HG03442 (cell line): ENCODE measurements around the gene NCOA3.

Experiments used
- ATAC-seq: cut with Tn5 transposase; IDR thresholded peaks from one replicate; pipeline ENCODE4 v1.9.1; 2021; ENCODE audit warnings: mild to moderate bottlenecking, moderate library complexity; ENCODE audit not compliant: unreplicated experiment

The NCOA3 gene

DNA sequence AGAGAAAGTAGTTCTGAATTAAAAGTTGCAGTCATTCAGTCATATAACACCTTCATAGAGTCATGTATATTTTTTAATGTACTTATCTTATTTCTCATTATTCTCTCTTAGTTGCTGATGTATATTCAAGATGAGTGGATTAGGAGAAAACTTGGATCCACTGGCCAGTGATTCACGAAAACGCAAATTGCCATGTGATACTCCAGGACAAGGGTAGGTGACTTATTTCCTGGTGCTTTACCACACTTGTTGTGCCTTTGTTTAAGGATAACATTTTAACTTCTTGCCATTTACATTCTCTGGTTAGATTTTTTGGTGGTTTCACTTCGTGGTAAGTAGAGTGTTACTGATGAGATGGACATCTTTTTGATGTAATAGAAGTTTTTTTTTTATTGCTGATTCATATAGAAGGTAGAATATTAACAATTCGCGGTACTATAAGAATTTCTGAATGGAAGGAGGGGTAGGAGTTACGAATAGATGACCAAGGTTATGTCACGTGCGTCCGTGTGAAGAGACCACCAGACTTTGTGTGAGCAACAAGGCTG lies 120.5 kb downstream of the NCOA3 start:
- ATAC-seq, result no peak

DNA sequence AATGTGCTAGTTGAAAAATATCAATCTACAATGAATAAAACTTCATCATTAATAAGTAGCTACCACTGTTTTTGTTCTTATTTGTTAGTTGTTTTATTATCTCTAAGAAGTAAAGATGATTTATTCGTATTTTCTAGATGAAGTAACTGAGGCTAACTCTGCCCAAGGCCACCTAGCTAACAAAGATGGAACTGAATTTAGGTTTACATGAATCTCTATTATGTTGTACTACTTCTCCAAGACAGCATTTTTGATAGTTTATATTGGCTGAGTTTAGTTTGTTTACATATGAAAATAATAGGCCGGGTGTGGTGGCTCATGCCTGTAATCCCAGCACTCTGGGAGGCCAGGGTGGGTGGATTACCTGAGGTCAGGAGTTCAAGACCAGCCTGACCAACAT lies 121.5 kb downstream of the NCOA3 start:
- no peak for ATAC-seq

DNA sequence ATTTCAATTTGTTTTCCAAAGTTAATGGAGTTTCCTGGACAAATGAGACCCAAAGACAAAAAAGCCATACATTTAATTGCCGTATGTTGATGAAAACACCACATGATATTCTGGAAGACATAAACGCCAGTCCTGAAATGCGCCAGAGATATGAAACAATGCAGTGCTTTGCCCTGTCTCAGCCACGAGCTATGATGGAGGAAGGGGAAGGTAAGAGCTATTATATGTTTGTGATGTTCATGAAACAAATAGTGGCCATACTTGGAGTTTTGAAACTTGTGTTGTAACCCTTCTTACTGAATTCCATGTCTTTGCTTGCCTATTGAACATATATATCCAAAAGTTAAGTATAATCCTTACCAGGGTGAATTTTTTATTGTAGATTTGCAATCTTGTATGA lies 125.9 kb downstream of the NCOA3 start:
- ATAC-seq, result no peak

DNA sequence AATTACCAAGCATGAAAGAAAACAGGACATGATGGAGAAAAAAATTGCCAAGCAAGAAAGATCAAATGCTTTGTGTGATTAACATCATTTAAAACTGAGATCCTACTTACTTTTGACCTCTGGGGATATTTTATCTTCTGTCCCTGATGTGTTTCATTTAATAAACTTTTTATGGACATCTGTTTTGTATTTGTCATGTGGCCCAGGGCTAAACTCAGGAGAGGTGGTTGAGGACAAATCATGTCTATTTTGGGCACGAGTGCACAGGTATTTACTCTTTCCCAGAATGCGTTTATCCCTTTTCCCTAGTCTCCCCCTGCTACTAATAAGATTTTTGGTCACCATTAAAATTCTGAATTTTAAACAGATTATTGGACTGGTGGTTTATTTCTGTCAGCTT lies 128.2 kb downstream of the NCOA3 start:
- ATAC-seq, result no peak

DNA sequence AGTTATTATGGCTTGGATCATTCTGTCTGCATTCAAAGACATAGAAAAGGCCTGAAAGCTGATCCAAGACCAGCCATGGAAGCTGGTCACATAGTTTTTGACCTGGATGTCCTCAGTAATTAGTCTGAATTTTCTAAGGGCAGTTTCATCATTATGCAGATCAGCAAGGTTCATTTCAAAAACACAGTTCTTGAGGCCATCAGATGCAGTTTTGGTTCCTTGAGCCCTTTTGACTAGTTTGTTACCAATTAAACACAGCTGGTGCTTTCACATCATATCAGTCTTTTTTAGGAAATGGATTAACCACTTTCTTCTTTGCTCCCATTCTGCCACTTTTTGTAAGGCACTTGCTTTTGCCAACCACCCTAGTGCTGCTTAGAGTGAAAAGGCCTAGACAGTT lies 129.4 kb downstream of the NCOA3 start:
- ATAC-seq, result no peak

DNA sequence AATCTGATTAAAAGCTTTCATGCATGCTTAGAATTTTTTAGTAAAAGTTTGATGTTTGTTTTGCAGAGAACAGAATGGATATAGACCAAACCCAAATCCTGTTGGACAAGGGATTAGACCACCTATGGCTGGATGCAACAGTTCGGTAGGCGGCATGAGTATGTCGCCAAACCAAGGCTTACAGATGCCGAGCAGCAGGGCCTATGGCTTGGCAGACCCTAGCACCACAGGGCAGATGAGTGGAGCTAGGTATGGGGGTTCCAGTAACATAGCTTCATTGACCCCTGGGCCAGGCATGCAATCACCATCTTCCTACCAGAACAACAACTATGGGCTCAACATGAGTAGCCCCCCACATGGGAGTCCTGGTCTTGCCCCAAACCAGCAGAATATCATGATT lies 133.6 kb downstream of the NCOA3 start:
- ATAC-seq, result no peak

DNA sequence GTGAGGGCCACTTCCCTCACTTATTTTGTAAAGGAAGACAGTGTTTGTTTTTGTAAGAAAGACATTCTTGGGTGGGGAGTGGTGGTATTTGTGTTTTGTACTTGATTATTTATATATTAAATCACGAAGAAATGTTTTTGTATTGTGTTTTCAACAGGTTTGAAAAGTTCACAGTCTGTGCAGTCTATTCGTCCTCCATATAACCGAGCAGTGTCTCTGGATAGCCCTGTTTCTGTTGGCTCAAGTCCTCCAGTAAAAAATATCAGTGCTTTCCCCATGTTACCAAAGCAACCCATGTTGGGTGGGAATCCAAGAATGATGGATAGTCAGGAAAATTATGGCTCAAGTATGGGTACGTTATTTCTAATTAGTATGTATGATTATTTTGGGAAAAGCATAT lies 137.2 kb downstream of the NCOA3 start:
- no peak for ATAC-seq

DNA sequence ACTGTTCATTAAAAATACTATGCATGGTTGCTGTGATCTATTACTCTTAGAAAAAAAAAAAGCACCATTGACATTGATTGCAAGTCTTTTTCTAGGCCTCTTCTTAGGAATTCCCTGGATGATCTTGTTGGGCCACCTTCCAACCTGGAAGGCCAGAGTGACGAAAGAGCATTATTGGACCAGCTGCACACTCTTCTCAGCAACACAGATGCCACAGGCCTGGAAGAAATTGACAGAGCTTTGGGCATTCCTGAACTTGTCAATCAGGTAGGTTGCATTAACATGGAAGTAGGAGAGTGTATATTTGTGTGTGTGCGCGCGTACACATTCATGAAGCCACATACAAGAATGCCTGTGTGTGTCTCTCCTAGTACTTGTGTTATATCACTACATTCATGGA lies 140.4 kb downstream of the NCOA3 start:
- no peak for ATAC-seq

DNA sequence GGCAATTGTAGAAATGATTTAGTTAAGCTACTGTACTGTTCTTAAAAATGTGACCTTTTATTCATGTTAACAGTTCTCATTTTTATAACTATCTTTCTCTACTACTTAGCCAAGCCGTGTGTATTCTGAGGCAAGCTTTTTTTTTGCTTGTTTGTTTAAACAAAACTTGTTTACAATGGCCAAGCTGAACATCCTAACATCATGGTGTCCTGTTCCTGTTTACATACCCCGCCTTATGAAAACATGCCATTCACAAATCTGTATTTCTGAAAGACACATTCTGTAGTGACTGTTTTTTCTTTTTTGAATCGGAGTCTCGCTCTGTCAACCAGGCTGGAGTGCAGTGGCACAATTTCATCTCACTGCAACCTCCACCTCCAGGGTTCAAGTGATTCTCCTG lies 140.9 kb downstream of the NCOA3 start:
- ATAC-seq, result no peak

DNA sequence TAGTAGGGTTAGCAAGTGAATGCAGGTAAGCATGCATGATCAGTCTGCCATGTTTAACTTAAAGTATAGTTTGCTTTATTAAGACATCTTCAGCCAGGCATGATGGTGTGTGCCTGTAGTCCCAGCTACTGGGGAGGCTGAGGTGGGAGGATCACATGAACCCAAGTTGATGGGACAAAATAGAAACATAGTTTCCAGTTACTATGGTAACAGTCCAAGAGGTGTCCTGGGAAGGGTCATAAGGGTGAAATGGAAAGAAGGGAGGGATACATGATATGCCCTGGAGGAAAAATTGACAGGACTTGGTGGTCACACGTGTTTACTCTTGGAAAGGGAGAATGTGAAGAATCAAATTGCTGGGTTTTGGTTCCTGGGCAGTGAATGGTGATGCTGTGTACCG lies 143.9 kb downstream of the NCOA3 start:
- no peak for ATAC-seq

DNA sequence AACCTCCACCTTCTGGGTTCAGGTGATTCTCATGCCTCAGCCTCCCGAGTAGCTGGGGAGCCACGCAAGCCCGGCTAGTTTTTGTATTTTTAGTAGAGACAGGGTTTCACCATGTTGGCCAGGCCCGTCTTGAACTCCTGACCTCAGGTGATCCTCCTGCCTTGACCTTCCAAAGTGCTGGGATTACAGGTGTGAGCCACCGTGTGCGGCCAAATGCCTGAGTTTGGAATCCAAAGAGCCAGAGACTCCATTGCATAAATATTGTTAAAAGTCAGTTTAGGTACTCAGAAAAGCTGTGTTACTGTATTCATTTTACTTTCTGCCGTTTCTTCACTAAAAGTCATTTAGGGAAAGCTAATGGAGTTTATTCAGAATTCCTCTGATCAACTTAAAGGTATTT lies 146.3 kb downstream of the NCOA3 start:
- no peak for ATAC-seq

DNA sequence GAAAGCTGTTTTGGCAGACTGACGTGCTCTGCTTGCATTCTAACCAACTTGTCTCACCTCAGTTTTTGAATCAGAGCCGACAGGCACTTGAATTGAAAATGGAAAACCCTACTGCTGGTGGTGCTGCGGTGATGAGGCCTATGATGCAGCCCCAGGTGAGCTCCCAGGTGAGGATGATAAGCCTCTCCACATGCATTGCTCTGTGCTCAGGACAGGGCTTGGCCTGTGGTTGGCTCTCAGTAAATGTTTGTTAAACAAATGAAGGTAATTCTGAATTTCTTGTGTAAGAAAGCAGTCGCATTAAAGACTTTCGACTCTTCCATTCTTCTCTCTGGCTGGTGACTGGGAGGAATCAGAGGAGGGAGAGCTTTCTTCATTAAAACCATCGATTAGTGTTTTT lies 147.3 kb downstream of the NCOA3 start:
- no peak for ATAC-seq

DNA sequence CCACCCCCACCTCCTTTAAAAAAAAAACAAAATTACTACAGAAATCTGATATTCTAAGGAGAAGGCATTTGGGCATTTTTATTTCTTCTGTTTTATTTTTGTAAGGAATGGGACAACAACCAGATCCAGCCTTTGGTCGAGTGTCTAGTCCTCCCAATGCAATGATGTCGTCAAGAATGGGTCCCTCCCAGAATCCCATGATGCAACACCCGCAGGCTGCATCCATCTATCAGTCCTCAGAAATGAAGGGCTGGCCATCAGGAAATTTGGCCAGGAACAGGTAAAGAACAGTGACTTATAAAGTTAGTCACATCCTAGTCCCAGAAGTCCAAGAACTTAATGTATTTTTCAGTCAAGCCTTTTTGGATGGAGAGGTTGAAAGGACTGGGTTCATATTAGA lies 150.6 kb downstream of the NCOA3 start:
- ATAC-seq, result no peak

DNA sequence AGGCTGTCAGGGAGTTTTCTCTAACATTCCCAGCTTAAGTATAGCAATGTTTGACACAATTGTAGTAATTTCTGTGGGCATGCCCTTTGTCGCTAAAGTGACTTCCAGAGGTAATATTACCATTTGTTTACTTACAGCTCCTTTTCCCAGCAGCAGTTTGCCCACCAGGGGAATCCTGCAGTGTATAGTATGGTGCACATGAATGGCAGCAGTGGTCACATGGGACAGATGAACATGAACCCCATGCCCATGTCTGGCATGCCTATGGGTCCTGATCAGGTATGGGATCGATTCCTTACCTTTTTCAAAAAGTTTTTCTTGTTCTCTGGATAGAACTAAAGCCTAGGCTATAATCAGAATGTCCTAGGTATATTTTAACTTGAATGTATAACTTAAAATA lies 151.1 kb downstream of the NCOA3 start:
- no peak for ATAC-seq

DNA sequence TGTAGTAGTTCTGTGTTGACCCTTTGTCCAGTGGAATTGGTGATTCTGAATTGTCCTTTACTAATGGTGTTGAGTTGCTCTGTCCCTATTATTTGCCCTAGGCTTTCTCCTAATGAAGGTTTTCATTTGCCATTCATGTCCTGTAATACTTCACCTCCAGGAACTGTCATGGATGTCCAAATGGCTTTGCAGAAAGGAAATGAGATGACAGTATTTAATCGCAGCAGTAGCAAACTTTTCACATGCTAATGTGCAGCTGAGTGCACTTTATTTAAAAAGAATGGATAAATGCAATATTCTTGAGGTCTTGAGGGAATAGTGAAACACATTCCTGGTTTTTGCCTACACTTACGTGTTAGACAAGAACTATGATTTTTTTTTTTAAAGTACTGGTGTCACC lies 152.2 kb downstream of the NCOA3 start:
- no peak for ATAC-seq

DNA sequence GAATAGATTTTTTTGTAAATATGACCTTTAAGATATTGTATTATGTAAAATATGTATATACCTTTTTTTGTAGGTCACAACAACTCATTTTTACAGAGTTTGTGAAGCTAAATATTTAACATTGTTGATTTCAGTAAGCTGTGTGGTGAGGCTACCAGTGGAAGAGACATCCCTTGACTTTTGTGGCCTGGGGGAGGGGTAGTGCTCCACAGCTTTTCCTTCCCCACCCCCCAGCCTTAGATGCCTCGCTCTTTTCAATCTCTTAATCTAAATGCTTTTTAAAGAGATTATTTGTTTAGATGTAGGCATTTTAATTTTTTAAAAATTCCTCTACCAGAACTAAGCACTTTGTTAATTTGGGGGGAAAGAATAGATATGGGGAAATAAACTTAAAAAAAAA lies 152.7 kb downstream of the NCOA3 start:
- ATAC-seq, result no peak

DNA sequence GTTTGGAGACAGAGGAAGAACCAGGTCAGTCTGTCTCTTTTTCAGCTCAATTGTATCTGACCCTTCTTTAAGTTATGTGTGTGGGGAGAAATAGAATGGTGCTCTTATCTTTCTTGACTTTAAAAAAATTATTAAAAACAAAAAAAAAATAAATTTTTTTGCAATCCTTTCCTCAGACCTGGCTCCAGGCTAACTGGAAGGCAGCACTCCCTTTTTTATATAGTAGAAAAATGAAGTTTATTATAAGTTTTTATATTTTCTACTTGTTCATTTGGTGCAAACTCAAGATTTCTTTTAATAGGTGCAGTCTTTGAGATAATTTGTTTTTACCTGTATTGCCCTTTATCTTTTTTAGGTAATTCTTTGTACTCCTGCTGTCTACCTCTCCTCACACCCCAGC lies 153.9 kb downstream of the NCOA3 start:
- no peak for ATAC-seq

DNA sequence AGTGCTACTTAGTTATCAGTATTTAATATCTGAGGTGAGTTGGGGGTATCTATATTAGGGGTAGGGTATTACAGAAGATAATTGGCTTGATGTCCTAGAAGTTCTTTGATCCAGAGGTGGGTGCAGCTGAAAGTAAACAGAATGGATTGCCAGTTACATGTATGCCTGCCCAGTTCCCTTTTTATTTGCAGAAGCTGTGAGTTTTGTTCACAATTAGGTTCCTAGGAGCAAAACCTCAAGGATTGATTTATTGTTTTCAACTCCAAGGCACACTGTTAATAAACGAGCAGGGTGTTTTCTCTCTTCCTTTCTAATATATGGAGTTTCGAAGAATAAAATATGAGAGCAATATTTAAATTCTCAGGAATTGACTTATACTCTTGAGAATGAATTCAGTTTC lies 154.6 kb downstream of the NCOA3 start:
- ATAC-seq, result no peak

DNA sequence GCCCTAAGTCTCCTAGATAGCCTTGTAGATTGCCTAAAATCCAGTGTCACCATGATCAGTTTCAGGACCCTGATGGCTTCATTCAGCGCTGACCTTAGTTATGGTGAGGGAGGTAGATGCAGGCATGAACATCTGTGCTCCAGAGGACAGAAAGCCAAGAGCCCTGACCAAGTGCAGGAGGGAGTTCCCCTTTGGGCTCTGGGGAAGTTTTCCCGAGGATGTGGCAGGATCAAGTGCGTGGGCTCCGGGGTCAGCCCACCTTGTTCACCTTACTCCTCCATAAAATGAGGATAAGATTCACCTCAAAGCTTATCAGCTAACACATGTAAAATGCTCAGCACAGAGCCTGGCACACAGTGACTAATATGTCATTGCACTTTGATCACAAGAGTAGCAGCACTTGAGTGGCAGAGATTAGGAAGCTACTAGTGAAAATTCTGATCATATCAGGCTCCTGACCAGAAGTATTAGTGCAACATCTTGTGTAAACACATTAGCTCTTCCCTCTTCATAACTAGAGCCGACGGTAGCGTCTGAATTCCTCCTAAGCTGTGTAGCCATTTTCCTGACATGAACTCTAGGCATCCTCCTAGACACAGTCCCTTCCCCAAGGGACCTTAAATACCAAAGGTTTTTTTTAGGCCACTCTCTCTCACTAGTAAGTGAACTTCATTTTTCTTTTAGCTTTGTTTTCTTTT lies 158.4 kb downstream of the NCOA3 start:
- ATAC-seq, result no peak

DNA sequence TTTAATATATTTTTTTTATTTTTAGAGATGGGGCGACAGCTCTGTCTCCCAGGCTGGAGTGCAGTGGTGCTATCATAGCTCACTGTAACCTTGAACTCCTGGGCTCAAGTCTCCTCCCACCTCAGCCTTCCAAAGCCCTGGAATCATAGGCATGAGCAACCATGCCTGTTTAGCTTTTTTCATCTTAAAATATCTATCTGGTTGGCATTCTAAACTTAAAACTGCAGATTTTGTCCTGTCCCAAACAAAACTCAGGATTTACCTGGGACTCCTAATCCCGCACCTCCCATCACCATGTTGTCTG lies 158.9 kb downstream of the NCOA3 start:
- no peak for ATAC-seq

DNA sequence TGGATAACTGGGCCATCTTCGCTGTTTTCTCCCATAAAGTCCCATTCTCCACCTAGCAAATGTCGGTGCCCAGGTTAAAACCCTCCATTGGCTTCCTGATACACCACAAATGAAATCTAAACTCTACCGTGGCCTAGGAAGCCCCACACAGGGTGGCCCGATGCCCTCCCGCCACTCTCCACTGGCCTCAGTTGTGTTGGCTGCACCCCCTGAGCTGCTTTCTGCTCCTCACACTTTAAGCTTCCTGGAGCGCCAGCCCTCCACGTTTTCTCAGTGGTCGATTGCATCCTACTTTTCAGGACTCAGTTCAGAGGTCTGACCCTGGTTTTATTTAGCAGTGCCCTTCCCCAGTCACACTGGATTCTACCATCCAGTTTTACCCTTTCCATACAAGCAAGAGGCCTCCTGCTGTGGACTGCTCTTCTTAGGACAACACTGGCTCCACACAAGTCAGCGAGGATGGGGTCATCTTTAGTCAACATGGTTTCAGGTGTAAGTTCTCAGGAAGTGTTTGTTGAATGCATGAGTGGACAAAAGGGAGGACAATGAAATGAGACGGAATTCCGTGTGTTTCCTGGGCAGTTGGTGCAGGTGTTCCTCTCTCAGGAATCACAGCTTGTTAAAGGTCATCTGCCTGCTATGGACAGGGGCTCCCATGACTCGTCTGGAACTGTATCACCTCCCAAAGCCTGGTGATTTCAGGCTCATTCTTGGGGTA lies 159.5 kb downstream of the NCOA3 start:
- no peak for ATAC-seq

DNA sequence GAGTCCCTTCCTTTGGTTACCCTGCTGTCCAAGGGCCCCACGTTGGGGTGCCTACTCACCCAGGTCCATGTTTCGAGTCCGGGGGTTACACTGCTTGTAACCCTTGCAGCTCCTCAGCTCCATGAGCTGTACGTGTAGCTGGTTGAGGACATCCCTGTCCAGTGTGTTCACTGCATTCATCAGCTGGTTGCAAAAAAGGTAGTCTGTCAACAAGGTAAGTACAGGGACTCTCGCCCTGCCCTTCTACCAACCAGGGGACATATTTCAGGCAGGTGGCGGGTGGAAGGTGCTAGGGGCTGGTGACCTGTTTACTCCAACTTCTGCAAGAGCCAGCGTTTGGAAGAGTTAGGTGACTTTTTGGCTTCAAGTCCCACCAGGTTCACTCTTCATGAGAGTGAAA lies 160.0 kb downstream of the NCOA3 start:
- no peak for ATAC-seq
